Mesenchymal stem cell (in vitro differentiated cells and primary cell): ENCODE data around the gene HSPB2. TPM values are rescaled to one million over a fixed set of nuclear protein-coding genes. Genes with fewer than 3 reads are reported as not detected.

Experiments used
- small RNA-seq: library from polyadenylated mRNA; stranded (forward); fragments of <200 nt; extraction: miRNeasy Mini kit (QIAGEN cat#:217004); gene quantifications from one replicate; pipeline ENCODE3, GENCODE V24; 2013; ENCODE audit warnings: low read depth

Gene HSPB2

Small RNA genes within 50 kb of the gene (small RNA-seq; reads per million reads assigned to genes)
- not detected for gene C11orf52
- gene GNG5P3 = not detected
- gene RNA5SP351 = not detected
- not detected for gene RPL37AP8
